CD4-positive, alpha-beta T cell treated with Interleukin-6 for 4 hours (primary cell): ENCODE measurements around the gene ZNF154.

Source experiments
- DNase-seq: peaks from one replicate; pipeline ENCODE4 v3.0.0-alpha.2; 2020; ENCODE audit warnings: mixed read lengths

ZNF154 gene

DNA sequence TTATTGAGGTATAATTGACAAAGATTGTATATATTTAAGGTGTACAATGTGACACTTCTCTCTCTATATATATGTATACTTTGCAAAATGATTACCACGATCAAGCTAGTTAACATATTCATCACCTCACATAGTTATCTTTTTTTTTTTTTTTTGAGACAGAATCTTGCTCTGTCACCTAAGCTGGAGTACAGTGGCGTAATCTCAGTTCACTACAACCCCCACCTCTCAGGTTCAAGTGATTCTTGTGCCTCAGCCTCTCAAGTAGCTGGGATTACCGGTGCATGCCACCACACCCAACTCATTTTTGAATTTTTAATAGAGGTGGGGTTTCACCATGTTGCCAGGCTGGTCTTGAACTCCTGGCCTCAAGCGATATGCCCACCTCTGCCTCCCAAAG is 36.5 kb downstream of the ZNF154 start:
- DNase-seq: no peak

DNA sequence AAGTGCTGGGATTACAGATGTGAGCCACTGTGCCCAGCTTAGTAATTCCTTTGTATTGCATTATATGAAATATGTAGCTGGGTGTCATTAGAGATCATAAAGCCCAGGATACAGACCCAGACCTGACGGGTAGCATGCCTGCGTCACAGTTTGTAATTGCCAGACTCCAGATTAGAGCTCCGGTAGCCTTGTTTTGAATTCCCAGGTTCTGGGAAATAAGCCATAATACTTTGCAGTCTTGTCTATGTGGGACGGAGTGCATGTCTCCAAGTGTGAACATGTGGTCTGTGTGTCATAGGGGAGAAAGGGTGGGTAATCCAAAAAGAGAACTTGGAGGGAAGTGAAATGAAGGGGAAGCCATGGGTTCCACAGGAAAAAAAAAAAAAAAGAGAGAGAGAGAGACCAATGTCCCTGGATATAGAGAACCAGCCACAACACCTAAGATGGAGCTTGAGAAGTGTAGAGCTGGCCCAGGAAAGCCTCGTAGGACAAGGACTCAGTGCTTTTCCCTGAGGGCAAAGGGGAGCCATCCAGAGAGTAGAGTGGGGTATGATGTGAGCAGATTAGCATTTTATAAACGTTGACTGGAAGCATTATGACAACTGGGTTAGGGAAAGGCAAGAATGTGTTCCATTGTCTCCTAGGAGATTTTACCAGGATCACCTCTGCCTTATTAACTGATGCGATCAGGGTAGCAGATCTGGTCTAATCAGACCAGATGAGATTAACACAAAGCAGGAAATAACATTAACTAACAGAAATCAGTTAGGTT is 37.7 kb downstream of the ZNF154 start:
- no peak for DNase-seq

DNA sequence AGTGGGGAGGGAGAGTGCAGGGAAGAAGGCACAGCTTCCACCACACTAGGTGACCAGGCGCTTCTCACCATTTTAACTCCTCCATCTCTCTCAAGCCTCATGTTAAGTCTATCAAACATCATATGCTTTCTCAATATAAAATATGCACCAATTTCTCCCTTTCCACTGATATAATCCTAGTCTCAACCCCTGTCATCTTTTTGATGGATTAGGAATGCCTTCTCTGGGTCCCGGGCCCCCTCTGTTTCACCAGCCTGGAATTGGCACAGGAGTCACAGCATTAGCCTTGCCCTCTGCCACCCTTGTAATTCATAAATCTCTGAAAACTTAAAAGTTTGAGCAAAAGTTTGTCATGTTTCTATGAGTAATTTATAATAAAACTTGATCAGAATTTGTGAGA is 40.4 kb downstream of the ZNF154 start, which contains the start of gene ZSCAN4:
Gene ZSCAN4, plus strand, starts transcription at position 301 of the 400 bp plus-strand sequence. CDS start 7,211 bp downstream, outside the sequence.
- DNase-seq: no peak

DNA sequence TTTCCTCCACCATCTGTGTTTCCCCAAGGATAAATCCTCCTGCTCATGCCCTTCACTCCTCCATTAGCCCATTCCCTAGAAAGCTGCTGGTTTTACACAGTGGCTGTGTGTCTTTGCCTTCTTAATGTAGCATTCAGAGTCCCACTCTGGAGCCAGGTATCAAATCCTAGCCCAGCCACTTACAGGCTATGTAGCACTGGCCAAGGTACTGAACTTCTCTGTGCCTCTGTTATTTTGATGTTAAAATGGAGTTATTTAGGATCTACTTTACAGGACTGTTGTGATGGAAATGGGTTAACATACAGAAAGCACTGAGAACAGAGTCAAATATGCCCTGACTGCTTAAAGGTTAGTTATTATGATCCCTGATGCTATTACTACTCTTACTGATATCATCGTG is 41.8 kb downstream of the ZNF154 start:
- no peak for DNase-seq

DNA sequence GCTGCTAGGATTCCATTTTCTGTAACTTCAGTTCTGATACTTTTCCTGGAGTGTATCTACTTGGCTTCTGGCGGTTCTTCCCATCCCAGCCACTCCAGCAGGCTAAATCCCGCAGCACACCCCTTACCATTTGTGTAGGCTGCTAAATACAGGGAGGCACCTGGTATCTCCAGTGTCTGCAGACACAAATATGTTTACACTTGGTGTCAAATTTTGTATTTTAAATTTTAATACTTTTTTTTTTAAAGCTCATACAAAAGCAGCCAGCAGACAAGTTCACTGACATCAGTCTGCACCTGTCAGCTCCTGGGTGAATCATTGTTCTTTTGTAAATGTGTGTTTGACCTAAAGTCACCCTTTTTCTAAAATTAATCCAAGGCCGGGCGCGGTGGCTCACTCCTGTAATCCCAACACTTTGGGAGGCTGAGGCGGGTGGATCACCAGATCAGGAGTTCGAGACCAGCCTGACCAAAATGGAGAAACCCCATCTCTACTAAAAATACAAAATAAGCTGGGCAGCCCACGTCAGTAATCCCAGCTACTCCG is 43.7 kb downstream of the ZNF154 start:
- no peak for DNase-seq

DNA sequence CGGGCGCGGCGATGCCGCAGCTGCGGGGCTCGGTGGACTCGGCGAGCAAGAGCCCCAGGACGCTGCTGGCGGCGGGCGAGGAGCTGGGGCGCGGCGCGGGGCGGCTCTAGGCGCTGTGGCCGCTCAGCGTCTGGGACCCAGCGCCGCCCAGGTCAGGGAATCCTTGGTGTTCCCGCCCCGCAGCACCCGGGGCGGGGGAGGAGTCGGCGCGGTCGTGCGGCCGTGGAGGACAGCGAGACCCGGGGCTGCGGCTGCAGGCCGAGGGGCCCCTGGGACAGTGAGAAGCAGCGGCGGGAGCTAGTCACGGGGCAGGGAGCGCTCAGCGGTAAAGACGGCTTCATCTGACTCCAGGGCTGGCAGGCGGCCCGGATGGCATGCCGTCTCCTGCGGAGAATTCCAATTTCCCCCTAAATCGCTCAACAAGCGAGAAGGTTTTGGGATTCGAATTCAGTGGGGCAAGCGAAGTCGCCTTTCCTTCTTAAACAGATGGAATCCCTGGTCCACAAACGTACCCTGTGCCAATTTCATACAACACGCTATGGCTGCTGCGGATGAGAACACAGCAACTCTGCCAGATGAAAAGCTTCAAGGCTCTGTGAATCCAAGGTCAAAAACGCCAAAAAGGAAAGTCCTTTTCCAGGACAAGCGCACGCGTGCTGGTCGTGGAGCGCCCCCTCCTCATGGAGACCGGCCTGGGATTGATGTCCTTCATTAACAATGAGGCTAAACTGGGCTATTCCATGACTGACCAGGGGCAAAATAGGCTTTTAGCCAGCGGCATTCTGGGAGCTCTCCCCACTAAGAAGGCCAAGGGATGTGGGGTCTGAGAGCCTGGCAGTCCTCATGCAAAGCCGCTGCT is 44.5 kb downstream of the ZNF154 start:
- DNase-seq: no peak

DNA sequence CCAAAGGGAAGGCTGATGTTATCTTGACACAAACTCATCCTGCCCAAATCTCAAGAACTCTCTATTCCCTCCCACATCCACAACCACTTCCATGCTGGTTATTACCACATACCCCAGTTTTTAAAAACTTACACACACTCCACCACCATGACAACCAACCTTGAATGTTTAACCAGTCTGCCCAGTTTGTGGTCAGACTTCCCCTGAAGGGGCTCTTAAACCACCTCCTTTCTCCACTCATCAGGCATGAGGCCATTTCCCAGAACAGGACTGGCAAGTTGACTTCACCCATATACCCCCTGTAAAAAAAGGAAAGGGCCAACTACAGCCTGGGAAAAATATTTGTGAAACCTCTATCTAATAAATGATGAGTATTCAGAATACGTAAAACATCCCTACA is 52.7 kb downstream of the ZNF154 start:
- no peak for DNase-seq

DNA sequence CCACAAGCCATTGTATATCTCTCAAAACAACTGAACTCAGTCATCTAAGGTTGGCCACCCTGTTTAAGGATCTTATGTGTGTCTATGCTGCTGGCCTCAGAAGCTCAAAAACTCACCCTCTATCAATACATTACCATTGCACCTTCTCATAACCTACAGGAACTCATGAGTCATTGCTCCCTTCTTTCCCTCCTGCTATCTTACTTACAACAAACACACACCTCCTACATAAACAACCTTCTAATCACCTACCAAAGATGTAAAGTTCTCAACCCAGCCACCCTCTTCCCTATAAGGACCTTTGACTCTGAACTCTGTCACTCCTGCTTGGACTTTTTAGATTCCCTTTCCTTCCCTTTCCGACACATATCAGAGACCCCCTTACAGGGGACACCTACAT is 53.6 kb downstream of the ZNF154 start:
- DNase-seq: no peak

DNA sequence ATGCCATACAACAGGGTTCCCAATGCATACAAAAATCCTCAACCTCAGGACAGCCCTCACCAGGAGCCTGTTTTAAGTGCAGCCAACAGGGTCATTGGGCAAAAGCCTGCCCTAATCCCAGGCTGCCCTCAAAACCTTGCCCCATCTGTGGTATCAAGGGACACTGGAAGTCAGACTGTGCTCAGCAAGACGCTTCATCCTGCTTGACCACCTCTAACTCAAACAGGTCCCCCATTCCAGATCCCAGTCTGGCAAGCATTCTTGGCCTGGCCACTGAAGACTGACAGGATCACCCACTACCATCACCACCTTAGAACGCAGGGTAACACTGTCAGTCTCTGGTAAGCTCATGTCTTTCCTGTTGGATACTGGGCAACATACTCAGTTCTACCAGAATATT is 55.3 kb downstream of the ZNF154 start:
- DNase-seq: no peak

DNA sequence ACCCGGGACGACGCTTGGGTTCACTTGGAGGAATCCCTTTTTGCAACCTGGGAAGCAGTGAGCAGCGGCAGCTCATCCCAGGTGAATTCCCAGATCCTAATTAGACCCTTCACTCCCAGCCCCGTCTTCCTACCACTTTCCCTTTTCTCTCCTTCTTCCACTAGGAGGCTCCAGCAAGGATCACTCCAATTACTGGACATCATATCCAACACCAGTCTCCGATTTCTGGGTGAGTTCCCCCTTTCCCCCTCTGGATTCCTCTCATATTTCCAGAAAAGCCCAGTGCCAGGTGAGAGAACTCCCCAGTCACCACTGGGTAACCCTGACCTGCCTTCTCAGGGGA is 57.4 kb downstream of the ZNF154 start:
- DNase-seq: no peak

DNA sequence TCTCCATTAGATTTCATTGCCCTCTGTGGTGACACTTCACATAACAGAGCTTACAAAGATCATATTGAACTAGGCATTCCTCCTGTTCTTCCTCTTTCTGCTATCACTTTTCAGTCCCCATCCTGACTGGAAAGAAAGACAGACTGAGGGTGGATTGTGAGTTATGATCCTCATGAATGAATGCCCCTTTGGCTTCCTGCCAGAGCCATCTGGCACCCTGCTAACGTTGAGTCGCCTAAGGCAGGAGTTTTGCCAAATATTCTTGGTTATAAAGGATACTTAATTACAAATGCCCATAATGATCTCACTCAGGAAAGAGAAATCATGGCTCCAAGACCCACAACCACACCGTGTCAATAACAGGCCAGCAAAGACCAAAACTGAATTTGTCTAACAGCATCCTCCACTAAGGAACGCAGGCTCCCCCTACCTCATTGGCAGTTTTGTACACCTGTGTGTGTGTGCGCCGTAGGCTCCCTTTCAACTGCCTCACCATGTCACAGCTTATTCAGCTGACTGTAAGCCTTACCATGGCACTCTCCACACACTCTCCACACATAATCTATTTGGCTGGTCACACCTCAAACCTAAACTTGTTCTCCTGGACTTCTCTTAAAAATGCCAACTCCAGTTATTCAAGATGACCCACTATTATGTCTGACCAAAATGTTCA is 60.5 kb downstream of the ZNF154 start:
- DNase-seq: no peak
